ENCODE measurements around the gene PGLYRP4. TPM values are rescaled to one million over a fixed set of nuclear protein-coding genes. Genes with fewer than 3 reads are reported as not detected.

The PGLYRP4 gene
- total RNA-seq, 4 donors from 2014 or later: not detected

- TF ChIP-seq CTCF (IDR thresholded peaks at IDR 0.05; ENCODE audit: low read depth): no peak
Observed at GRCh38 chr1:153394391-153394790, 45.8 kb upstream of the PGLYRP4 start.

GRCh38 chr1:153393926-153394325 lies 45.3 kb upstream of the PGLYRP4 start:
- no peak for TF ChIP-seq CTCF (IDR thresholded peaks at IDR 0.05; ENCODE audit: low read depth)

- no peak for TF ChIP-seq CTCF (IDR thresholded peaks at IDR 0.05; ENCODE audit: low read depth)
Observed at GRCh38 chr1:153392822-153393221, 44.2 kb upstream of the PGLYRP4 start.

- no peak for TF ChIP-seq CTCF (IDR thresholded peaks at IDR 0.05; ENCODE audit: low read depth)
Observed at GRCh38 chr1:153392258-153392657, 43.6 kb upstream of the PGLYRP4 start.

DNA sequence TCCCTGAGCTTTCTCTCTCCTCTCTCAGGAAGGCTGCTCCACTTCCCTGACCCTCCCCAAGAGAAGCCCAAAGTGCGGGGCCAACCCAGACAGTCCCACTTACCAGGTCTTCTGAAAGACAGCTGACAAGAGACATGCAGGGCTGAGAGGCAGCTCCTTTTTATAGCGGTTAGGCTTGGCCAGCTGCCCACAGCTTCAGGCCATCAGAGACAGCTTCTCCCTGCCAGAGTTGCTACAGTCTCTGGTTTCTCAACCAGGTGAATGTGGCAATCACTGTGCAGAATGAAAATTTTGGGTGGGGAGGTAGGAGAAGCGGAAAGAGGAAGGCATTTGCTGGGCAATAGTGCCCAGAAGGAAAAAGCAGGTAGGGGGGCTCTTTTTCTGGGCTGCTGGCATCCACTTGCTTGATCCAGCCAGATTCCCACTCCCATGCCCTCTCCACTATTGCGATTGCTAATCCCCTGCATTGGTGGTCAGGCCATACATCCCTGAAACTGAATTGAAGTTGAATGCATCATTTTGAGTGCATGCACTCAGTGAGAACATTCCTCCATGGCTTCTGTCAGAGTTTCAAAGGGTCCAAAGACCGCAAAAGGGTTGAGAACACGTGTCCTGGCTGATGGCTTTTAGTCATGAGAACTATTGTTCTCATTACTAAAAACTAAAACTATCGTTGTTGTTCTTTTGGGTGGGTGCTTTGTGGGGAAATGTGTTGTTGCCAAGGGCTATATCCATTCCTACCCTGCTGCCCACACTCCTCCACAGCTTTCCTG lies 42.5 kb upstream of the PGLYRP4 start, which contains the start of gene S100A8:
Gene S100A8, minus strand, starts transcription at position 136 of the 773 bp plus-strand sequence. CDS start 538 bp downstream, outside the sequence.
- no peak for TF ChIP-seq CTCF (IDR thresholded peaks at IDR 0.05; ENCODE audit: low read depth)

GRCh38 chr1:153389973-153390879 lies 41.6 kb upstream of the PGLYRP4 start:
- TF ChIP-seq CTCF (IDR thresholded peaks at IDR 0.05; ENCODE audit: low read depth): no peak

GRCh38 chr1:153389401-153389800 lies 40.8 kb upstream of the PGLYRP4 start:
- TF ChIP-seq CTCF (IDR thresholded peaks at IDR 0.05; ENCODE audit: low read depth): no peak

Data from subcutaneous adipose tissue (tissue), 4 donors.